SU-DHL-6 (cell line): ENCODE measurements around the gene EPHB3.

ENCODE experiments used
- H2AFZ ChIP-seq: fragments of 200-600 bp; sonication (generic); 2 replicates; pipeline ENCODE4 v1.6.1; 2014; ENCODE audit warnings: low read depth, mild to moderate bottlenecking, moderate library complexity, mixed read lengths, antibody characterized with exemption, low read length; ENCODE audit not compliant: severe bottlenecking
- H3F3A ChIP-seq: fragments of 200-600 bp; shearing (Covaris generic); 2 replicates; pipeline ENCODE4 v1.6.0; 2016; ENCODE audit warnings: antibody characterized with exemption, mild to moderate bottlenecking; ENCODE audit not compliant: insufficient read depth
- H3K27ac ChIP-seq: fragments of 200-600 bp; sonication (generic); 2 replicates; pipeline ENCODE4 v1.5.1; 2016; ENCODE audit warnings: low read depth, mild to moderate bottlenecking, low read length, moderate library complexity, mixed read lengths
- H3K27me3 ChIP-seq: fragments of 200-600 bp; sonication (generic), shearing (Covaris generic); 2 replicates; pipeline ENCODE4 v1.6.0; 2014; ENCODE audit warnings: mild to moderate bottlenecking, low read length
- H3K36me3 ChIP-seq: fragments of 200-600 bp; sonication (generic); 2 replicates; pipeline ENCODE4 v1.6.1; 2014; ENCODE audit warnings: mild to moderate bottlenecking, low read length, mixed read lengths
- H3K4me2 ChIP-seq: fragments of 300-600, 200-600 bp; shearing (Covaris generic), sonication (generic); 2 replicates; pipeline ENCODE4 v1.6.0; 2014; ENCODE audit warnings: low read length, low read depth, mild to moderate bottlenecking; ENCODE audit not compliant: poor library complexity, severe bottlenecking
- H3K4me3 ChIP-seq: fragments of 200-600 bp; sonication (generic); 2 replicates; pipeline ENCODE4 v1.5.1; 2014; ENCODE audit warnings: antibody characterized with exemption, low read length, mild to moderate bottlenecking, mixed read lengths; ENCODE audit not compliant: insufficient read depth, poor library complexity, severe bottlenecking
- H3K79me2 ChIP-seq: fragments of 200-600 bp; sonication (generic); 2 replicates; pipeline ENCODE4 v1.6.1; 2014; ENCODE audit warnings: mild to moderate bottlenecking, low read length, moderate library complexity; ENCODE audit not compliant: insufficient read depth
- H3K9ac ChIP-seq: fragments of 200-600 bp; sonication (generic); 2 replicates; pipeline ENCODE4 v1.7.0; 2014; ENCODE audit warnings: mild to moderate bottlenecking, low read length
- H3K9me2 ChIP-seq: fragments of 200-600 bp; sonication (generic); replicated peaks from 2 replicates; pipeline ENCODE4 v1.6.1; 2014; ENCODE audit warnings: low read length; ENCODE audit not compliant: insufficient read depth
- H3K9me3 ChIP-seq: fragments of 200-600 bp; sonication (generic); 2 replicates; pipeline ENCODE4 v1.6.1; 2014; ENCODE audit warnings: low read length, mixed read lengths; ENCODE audit not compliant: insufficient read depth
- H4K20me1 ChIP-seq: fragments of 200-600 bp; sonication (generic); 2 replicates; pipeline ENCODE4 v1.6.1; 2014; ENCODE audit warnings: low read depth, mild to moderate bottlenecking, antibody characterized with exemption, low read length, moderate library complexity, mixed read lengths
- CTCF ChIP-seq: fragments of 200-600 bp; sonication (generic); IDR thresholded peaks from one replicate; pipeline ENCODE4 v1.5.1; 2017; ENCODE audit warnings: antibody characterized with exemption, mild to moderate bottlenecking, low read length, moderate library complexity; ENCODE audit not compliant: insufficient read depth, poor library complexity, severe bottlenecking
- EZH2phosphoT487 ChIP-seq: fragments of 200-600 bp; sonication (generic), shearing (Covaris generic); conservative IDR thresholded peaks from 2 replicates; pipeline ENCODE4 v1.6.1; 2018; ENCODE audit warnings: mild to moderate bottlenecking, antibody characterized with exemption, low read length, moderate library complexity, mixed read lengths

The EPHB3 gene

GRCh38 chr3:184572633-184573270 is 11.2 kb downstream of the EPHB3 start:
- Histone ChIP-seq H3K4me3 (no peak overlapping the region), H3K27me3 (no peaks in the 10 kb centered on the region), H3F3A (no peaks in the 10 kb centered on the region), H4K20me1 (no peaks in the 10 kb centered on the region), H2AFZ (no peak overlapping the region), H3K9me3 (no peaks in the 10 kb centered on the region), H3K79me2 (no peaks in the 10 kb centered on the region), H3K9ac (no peak overlapping the region), H3K9me2 (no peaks in the 10 kb centered on the region), H3K4me2 (no peak overlapping the region), H3K27ac (no peak overlapping the region), H3K36me3 (no peaks in the 10 kb centered on the region)
- no peak for TF ChIP-seq CTCF
- no peak for TF ChIP-seq EZH2phosphoT487

- no peaks in the 10 kb centered on the region for H3K36me3 ChIP-seq
- TF ChIP-seq CTCF = no peak
- TF ChIP-seq EZH2phosphoT487 = no peak
Observed at GRCh38 chr3:184574515-184575417, 13.2 kb downstream of the EPHB3 start.

GRCh38 chr3:184575701-184576100 is 14.1 kb downstream of the EPHB3 start:
- Histone ChIP-seq H3K27me3 (no peaks in the 10 kb centered on the region), H3K79me2 (no peaks in the 10 kb centered on the region), H3K9me2 (no peaks in the 10 kb centered on the region), H3K27ac (no peak overlapping the region), H3K9me3 (no peaks in the 10 kb centered on the region), H3K36me3 (no peaks in the 10 kb centered on the region), H3F3A (no peaks in the 10 kb centered on the region), H2AFZ (no peak overlapping the region), H4K20me1 (no peaks in the 10 kb centered on the region), H3K9ac (no peak overlapping the region), H3K4me2 (no peak overlapping the region), H3K4me3 (no peak overlapping the region)
- no peak for TF ChIP-seq CTCF
- no peak for TF ChIP-seq EZH2phosphoT487

More at GRCh38 chr3:184574515-184575417, 13.2 kb downstream of the EPHB3 start:
- no peak overlapping the region for H3K4me3 ChIP-seq
- H3F3A ChIP-seq = no peaks in the 10 kb centered on the region
- H3K79me2 ChIP-seq = no peaks in the 10 kb centered on the region
- H3K27me3 ChIP-seq = no peaks in the 10 kb centered on the region
- H3K9me3 ChIP-seq = no peaks in the 10 kb centered on the region
- H3K9ac ChIP-seq = no peak overlapping the region
- H3K27ac ChIP-seq = no peak overlapping the region
- no peaks in the 10 kb centered on the region for H4K20me1 ChIP-seq
- H3K4me2 ChIP-seq = no peak overlapping the region
- no peaks in the 10 kb centered on the region for H3K9me2 ChIP-seq
- no peak overlapping the region for H2AFZ ChIP-seq
